ENCODE data around the gene COMMD4. TPM values are rescaled to one million over a fixed set of nuclear protein-coding genes. Genes with fewer than 3 reads are reported as not detected.

Gene COMMD4
- total and polyA plus RNA-seq, 2 of the 4 experiments (the other 2 are of a cell fraction), result 91.2 to 133 TPM

DNA sequence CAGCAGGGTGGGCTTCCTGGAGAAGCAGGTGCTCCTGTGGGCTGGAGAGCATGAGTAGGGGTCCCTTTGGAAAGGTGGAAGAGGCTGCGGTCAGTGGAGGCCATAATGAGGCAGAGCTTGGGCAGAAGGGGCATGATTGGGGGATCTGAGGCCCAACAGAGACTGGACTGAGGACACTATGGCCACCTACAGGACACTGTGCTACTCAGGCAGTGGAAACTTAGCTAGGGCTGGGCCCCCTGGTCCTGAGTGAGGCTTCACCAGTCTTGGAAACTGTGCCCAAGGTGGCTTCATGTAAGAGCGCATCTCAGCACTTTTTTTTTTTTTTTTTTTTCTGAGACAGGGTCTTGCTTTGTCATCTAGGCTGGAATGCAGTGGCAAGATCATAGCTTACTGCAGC lies 6.3 kb upstream of the COMMD4 start:
- 86% methylated on average over 1 of the region's 2 CpGs; no CpG with 5 or more reads in 1 of the 2 experiments for WGBS, 2 experiments (ENCODE audit: extremely low coverage in 2 of 2, insufficient read length in 1 of 2)
- Histone ChIP-seq H3K9me1 (ENCODE audit: insufficient read depth, low read length) (no peaks in the 10 kb centered on the region), H2BK20ac (ENCODE audit: low read depth, low read length) (no peak overlapping the region), H2BK15ac (ENCODE audit: low read depth, low read length) (no peak overlapping the region), H2BK5ac (ENCODE audit: low read depth, low read length, poor library complexity, severe bottlenecking) (no peak overlapping the region), H2AK9ac (replicated peaks; ENCODE audit: low read depth, low read length, poor library complexity) (no peak overlapping the region), H4K5ac (ENCODE audit: low read depth, low read length) (no peak overlapping the region), H3K4me2 (ENCODE audit: low read depth, low read length) (no peak overlapping the region), H4K8ac (ENCODE audit: low read depth in 2 of 2, low read length in 2 of 2) (no peak overlapping the region), H3K27ac (ENCODE audit: insufficient read depth, low read length) (no peak overlapping the region), H2AFZ (replicated peaks; ENCODE audit: low read length, poor library complexity) (no peak overlapping the region), H3K9ac (ENCODE audit: low read depth, low read length) (no peak overlapping the region), H3K4me3 (ENCODE audit: insufficient read depth, low read depth, low read length) (no peak overlapping the region), H2BK120ac (ENCODE audit: low read depth, low read length) (no peak overlapping the region), H3K9me3 (ENCODE audit: control insufficient read depth, insufficient read depth, low read length) (no peaks in the 10 kb centered on the region), H3K56ac (ENCODE audit: extremely low read depth, insufficient read depth, low read length) (no peak overlapping the region), H3K79me1 (ENCODE audit: low read depth in 1 of 2, low read length in 2 of 2) (no peaks in the 10 kb centered on the region), H3K27me3 (ENCODE audit: control insufficient read depth, insufficient read depth, low read length) (peaks cover 12% of the 10 kb centered on the region), H3K4ac (ENCODE audit: low read depth, low read length) (no peak overlapping the region), H3K14ac (replicated peaks; ENCODE audit: low read depth, low read length) (no peak overlapping the region), H4K91ac (ENCODE audit: insufficient read depth, low read depth, low read length) (no peak overlapping the region), H3K36me3 (ENCODE audit: control insufficient read depth, insufficient read depth, low read length) (no peaks in the 10 kb centered on the region), H4K20me1 (ENCODE audit: insufficient read depth, low read length) (no peaks in the 10 kb centered on the region), H3K23ac (ENCODE audit: low read depth, low read length) (no peak overlapping the region), H2AK5ac (ENCODE audit: low read depth, low read length) (no peak overlapping the region), H3K18ac (ENCODE audit: low read depth, low read length) (no peak overlapping the region), H3K4me1 (ENCODE audit: control insufficient read depth, insufficient read depth, low read length) (no peaks in the 10 kb centered on the region)
- dilution Hi-C loops (cut with HindIII; ENCODE audit: low sequenced_read_pairs, unreplicated experiment), result no loop called here
- ATAC-seq (ENCODE audit: low read depth) (no peak), DNase-seq (no peak)
- intact Hi-C loops (cut with micrococcal nuclease), result no loop called here
- POLR2A ChIA-PET (ENCODE audit: unreplicated experiment), result no interaction called here
- TF ChIP-seq FOS (IDR thresholded peaks at IDR 0.05; ENCODE audit: low read depth, low read length) (no peak), POLR2A (IDR thresholded peaks at IDR 0.05; ENCODE audit: low read depth, low read length) (no peak), RCOR1 (IDR thresholded peaks at IDR 0.05; ENCODE audit: insufficient replicate concordance, low read length) (no peak), RAD21 (IDR thresholded peaks at IDR 0.05; ENCODE audit: low read length) (no peak), MXI1 (IDR thresholded peaks at IDR 0.05; ENCODE audit: borderline replicate concordance, low read depth, low read length) (no peak), MAZ (IDR thresholded peaks at IDR 0.05; ENCODE audit: borderline replicate concordance, low read depth, low read length) (no peak), SMC3 (IDR thresholded peaks at IDR 0.05; ENCODE audit: low read depth, low read length) (no peak), NFE2L2 (IDR thresholded peaks at IDR 0.05; ENCODE audit: low read depth, low read length) (no peak), MAFK (IDR thresholded peaks at IDR 0.05; ENCODE audit: low read depth, low read length) (no peak), RFX5 (IDR thresholded peaks at IDR 0.05; ENCODE audit: low read depth, low read length) (no peak), CHD1 (IDR thresholded peaks at IDR 0.05; ENCODE audit: low read depth, low read length) (no peak), CEBPB (IDR thresholded peaks at IDR 0.05; ENCODE audit: low read depth, low read length) (no peak)
- TF ChIP-seq, protein P1, sequence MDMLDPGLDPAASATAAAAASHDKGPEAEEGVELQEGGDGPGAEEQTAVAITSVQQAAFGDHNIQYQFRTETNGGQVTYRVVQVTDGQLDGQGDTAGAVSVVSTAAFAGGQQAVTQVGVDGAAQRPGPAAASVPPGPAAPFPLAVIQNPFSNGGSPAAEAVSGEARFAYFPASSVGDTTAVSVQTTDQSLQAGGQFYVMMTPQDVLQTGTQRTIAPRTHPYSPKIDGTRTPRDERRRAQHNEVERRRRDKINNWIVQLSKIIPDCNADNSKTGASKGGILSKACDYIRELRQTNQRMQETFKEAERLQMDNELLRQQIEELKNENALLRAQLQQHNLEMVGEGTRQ (IDR thresholded peaks at IDR 0.05; ENCODE audit: low read depth, low read length), result no peak
- TF ChIP-seq, protein P2, sequence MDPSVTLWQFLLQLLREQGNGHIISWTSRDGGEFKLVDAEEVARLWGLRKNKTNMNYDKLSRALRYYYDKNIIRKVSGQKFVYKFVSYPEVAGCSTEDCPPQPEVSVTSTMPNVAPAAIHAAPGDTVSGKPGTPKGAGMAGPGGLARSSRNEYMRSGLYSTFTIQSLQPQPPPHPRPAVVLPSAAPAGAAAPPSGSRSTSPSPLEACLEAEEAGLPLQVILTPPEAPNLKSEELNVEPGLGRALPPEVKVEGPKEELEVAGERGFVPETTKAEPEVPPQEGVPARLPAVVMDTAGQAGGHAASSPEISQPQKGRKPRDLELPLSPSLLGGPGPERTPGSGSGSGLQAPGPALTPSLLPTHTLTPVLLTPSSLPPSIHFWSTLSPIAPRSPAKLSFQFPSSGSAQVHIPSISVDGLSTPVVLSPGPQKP (IDR thresholded peaks at IDR 0.05; ENCODE audit: borderline replicate concordance, low read depth, low read length), result no peak
- no TSS peak for BruUV-seq (replicated peaks)
- CTCF ChIA-PET, result no interaction called here
- in situ Hi-C loops (cut with MboI; ENCODE audit: low sequenced_read_pairs), result no loop called here

Data from IMR-90 (cell line).